HL-60 (cell line): ENCODE results near the gene SPIRE2.

Experiments used
- DNase-seq, 2 experiments: peaks; one replicate each; pipeline ENCODE4 v3.0.0-alpha.2; 2010 to 2020; ENCODE audit warnings: low read depth in 1 of 2, low spot score in 1 of 2
- H3K27ac ChIP-seq: fragments of 250-450 bp; sonication (Bioruptor Pico); replicated peaks from 2 replicates; pipeline ENCODE4 v1.5.1; 2020; ENCODE audit warnings: mild to moderate bottlenecking, moderate library complexity
- H3K27me3 ChIP-seq: fragments of 250-450 bp; sonication (Bioruptor Pico); 2 replicates; pipeline ENCODE4 v1.5.1; 2021; ENCODE audit warnings: mild to moderate bottlenecking, moderate library complexity; ENCODE audit not compliant: insufficient read depth, poor library complexity, severe bottlenecking
- H3K4me3 ChIP-seq: replicated peaks from 2 replicates; pipeline ENCODE4 v1.5.1; 2011; ENCODE audit warnings: mild to moderate bottlenecking, control low read depth, low read length; ENCODE audit not compliant: insufficient read depth
- GABPA ChIP-seq: IDR thresholded peaks from 2 replicates; pipeline ENCODE4 v1.6.1; 2012; ENCODE audit warnings: low read depth
- POLR2AphosphoS5 ChIP-seq: IDR thresholded peaks from 2 replicates; pipeline ENCODE4 v1.6.1; 2012; ENCODE audit warnings: low read depth
- SPI1 ChIP-seq: IDR thresholded peaks from 2 replicates; pipeline ENCODE4 v1.6.1; 2012; ENCODE audit warnings: low read depth, mild to moderate bottlenecking, borderline replicate concordance
- TF ChIP-seq, protein P1 (sequence below): IDR thresholded peaks from one replicate; pipeline ENCODE4 v1.5.1; 2011; ENCODE audit warnings: low read length, control low read depth, inconsistent platforms; ENCODE audit not compliant: insufficient read depth
- TF ChIP-seq, protein P2 (sequence below): IDR thresholded peaks from 2 replicates; pipeline ENCODE4 v1.6.1; 2012; ENCODE audit warnings: low read depth; ENCODE audit not compliant: insufficient replicate concordance

The SPIRE2 gene

DNA sequence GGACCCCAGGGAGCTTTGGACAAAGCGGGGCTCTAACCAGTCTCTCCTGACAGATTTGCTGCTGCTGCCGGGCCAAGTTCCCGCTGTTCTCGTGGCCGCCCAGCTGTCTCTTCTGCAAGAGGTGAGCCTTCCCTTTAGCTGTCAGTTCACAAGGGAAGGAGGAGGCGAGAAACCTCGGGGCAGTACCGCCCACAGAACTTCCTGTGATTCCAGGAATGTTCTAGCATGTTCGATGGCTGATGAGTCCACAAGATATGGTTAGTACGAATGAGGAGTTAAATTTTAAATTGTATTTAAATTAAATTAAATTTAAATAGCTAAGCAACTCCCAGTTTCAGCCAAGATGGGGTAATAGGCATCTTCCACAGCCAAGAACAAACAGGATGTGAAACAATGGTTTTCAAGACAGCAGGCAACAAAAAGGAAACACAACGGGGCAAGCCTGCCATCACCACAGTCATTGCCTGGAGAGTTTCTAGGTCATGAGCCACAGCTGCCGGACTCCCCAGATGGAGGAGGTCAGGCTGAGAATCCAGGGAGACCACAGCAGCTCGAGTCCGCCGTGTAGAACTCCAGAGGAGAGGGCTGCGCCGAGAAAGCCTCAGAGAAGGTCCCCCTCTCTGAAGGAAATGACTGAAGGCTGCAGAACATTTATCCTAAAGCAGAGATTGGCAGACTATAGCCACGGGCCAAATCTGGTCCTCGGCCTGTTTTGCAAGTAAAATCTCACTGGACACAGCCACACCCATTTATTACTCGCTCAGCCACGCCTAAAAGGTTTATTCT is 35.7 kb downstream of the SPIRE2 start:
- TF ChIP-seq, protein P1, sequence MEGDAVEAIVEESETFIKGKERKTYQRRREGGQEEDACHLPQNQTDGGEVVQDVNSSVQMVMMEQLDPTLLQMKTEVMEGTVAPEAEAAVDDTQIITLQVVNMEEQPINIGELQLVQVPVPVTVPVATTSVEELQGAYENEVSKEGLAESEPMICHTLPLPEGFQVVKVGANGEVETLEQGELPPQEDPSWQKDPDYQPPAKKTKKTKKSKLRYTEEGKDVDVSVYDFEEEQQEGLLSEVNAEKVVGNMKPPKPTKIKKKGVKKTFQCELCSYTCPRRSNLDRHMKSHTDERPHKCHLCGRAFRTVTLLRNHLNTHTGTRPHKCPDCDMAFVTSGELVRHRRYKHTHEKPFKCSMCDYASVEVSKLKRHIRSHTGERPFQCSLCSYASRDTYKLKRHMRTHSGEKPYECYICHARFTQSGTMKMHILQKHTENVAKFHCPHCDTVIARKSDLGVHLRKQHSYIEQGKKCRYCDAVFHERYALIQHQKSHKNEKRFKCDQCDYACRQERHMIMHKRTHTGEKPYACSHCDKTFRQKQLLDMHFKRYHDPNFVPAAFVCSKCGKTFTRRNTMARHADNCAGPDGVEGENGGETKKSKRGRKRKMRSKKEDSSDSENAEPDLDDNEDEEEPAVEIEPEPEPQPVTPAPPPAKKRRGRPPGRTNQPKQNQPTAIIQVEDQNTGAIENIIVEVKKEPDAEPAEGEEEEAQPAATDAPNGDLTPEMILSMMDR, result no peak
- TF ChIP-seq POLR2AphosphoS5 (no peak), SPI1 (no peak), GABPA (no peak)
- TF ChIP-seq, protein P2, sequence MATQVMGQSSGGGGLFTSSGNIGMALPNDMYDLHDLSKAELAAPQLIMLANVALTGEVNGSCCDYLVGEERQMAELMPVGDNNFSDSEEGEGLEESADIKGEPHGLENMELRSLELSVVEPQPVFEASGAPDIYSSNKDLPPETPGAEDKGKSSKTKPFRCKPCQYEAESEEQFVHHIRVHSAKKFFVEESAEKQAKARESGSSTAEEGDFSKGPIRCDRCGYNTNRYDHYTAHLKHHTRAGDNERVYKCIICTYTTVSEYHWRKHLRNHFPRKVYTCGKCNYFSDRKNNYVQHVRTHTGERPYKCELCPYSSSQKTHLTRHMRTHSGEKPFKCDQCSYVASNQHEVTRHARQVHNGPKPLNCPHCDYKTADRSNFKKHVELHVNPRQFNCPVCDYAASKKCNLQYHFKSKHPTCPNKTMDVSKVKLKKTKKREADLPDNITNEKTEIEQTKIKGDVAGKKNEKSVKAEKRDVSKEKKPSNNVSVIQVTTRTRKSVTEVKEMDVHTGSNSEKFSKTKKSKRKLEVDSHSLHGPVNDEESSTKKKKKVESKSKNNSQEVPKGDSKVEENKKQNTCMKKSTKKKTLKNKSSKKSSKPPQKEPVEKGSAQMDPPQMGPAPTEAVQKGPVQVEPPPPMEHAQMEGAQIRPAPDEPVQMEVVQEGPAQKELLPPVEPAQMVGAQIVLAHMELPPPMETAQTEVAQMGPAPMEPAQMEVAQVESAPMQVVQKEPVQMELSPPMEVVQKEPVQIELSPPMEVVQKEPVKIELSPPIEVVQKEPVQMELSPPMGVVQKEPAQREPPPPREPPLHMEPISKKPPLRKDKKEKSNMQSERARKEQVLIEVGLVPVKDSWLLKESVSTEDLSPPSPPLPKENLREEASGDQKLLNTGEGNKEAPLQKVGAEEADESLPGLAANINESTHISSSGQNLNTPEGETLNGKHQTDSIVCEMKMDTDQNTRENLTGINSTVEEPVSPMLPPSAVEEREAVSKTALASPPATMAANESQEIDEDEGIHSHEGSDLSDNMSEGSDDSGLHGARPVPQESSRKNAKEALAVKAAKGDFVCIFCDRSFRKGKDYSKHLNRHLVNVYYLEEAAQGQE, result no peak
- H3K27me3 ChIP-seq, result no peaks in the 10 kb centered on the region
- peak in 1 of 2 experiments; percentile 28 for DNase-seq
- H3K4me3 ChIP-seq, result no peak overlapping the region
- H3K27ac ChIP-seq, result no peak overlapping the region

DNA sequence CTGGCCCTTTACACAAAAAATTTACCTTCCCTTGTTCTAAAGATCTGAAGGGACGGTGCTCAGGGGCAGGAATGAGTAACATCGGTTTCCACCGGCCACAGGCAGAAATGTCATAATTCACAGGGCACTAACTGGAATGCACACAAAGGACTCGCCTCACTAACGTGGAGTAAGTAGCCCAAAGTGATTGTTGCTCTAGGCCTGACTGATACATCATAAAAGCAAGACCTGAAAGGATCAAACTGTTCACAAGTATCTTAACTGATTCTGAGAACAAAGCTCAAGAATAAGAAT is 36.2 kb downstream of the SPIRE2 start:
- H3K27ac ChIP-seq, result no peak overlapping the region
- DNase-seq, result no peak
- H3K27me3 ChIP-seq, result no peaks in the 10 kb centered on the region
- H3K4me3 ChIP-seq, result no peak overlapping the region
- TF ChIP-seq, protein P1, result no peak
- TF ChIP-seq, protein P2, result no peak
- TF ChIP-seq SPI1 (no peak), POLR2AphosphoS5 (no peak), GABPA (no peak)

DNA sequence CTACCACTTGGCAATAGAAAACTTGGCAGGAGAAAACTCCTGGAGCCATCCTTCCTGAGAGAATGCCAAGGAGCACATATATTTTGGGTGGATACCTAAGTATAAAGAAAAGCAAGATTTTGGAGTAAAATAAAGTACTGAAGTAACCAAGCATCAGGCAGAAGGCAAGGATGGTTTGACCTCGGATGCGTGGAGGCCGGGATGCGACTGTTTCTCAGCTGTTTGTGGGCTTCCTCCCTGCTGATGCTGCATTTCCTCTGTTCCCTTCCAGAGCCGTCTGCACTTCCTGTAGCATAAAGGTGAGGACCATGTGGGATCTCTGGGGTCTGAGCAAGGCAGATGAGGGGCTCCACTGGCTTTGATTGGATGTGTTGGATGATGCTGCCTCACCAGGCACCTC is 39.6 kb downstream of the SPIRE2 start:
- Histone ChIP-seq H3K4me3 (no peak overlapping the region), H3K27me3 (no peaks in the 10 kb centered on the region), H3K27ac (no peak overlapping the region)
- TF ChIP-seq GABPA, result no peak
- TF ChIP-seq, protein P2, result no peak
- TF ChIP-seq, protein P1, result no peak
- TF ChIP-seq POLR2AphosphoS5, result no peak
- DNase-seq, result no peak
